H1 (cell line): Measurements from ENCODE around the gene SIX3. TPM values are rescaled to one million over a fixed set of nuclear protein-coding genes. Genes with fewer than 3 reads are reported as not detected.

Experiments
- CTCF ChIA-PET: fragments of 300-600 bp; sonication (Branson Sonifier 250); formaldehyde crosslinking; loops from one replicate; lab custom pipeline; 2021; ENCODE audit not compliant: partially characterized antibody; lab: Charles Lee
- POLR2A ChIA-PET: fragments of 300-600 bp; sonication (Branson Sonifier 250); formaldehyde crosslinking; loops from one replicate; lab custom pipeline; 2021; ENCODE audit warnings: inconsistent platforms; ENCODE audit not compliant: partially characterized antibody; lab: Charles Lee
- DNase-seq, 2 experiments: peaks; one replicate each; pipeline versions ENCODE4 v3.0.0 to v3.0.0-alpha.2; 2010 to 2022; ENCODE audit warnings: low spot score in 2 of 2, low read depth in 1 of 2, mixed read lengths in 1 of 2
- FAIRE-seq: peaks from 2 replicates; lab custom pipeline; 2011; peaks lifted over from hg19 to GRCh38; lab: Jason Lieb, UNC
- H2AFZ ChIP-seq: 2 replicates; pipeline ENCODE4 v1.8.1; 2012; ENCODE audit warnings: low read length, inconsistent platforms
- H2AK5ac ChIP-seq: 2 replicates; pipeline ENCODE4 v1.6.1; 2013; ENCODE audit warnings: low read depth, low read length
- H2BK120ac ChIP-seq: replicated peaks from 2 replicates; pipeline ENCODE3; 2013; ENCODE audit warnings: low read depth, low read length, inconsistent platforms
- H2BK12ac ChIP-seq: 2 replicates; pipeline ENCODE4 v1.6.1; 2013; ENCODE audit warnings: low read depth, low read length
- H2BK15ac ChIP-seq: 2 replicates; pipeline ENCODE4 v1.6.1; 2013; ENCODE audit warnings: low read length
- H2BK20ac ChIP-seq: 2 replicates; pipeline ENCODE4 v1.6.1; 2013; ENCODE audit warnings: low read length
- H2BK5ac ChIP-seq: 2 replicates; pipeline ENCODE4 v1.6.1; 2013; ENCODE audit warnings: low read depth, low read length
- H3K14ac ChIP-seq: 2 replicates; pipeline ENCODE4 v1.6.1; 2013; ENCODE audit warnings: inconsistent platforms; ENCODE audit not compliant: insufficient read length
- H3K18ac ChIP-seq: 2 replicates; pipeline ENCODE4 v1.6.1; 2013; ENCODE audit warnings: low read length; ENCODE audit errors: extremely low read depth
- H3K23ac ChIP-seq: 2 replicates; pipeline ENCODE4 v1.6.1; 2013; ENCODE audit warnings: inconsistent platforms; ENCODE audit not compliant: insufficient read length
- H3K23me2 ChIP-seq: 2 replicates; pipeline ENCODE4 v1.6.1; 2013; ENCODE audit warnings: low read depth, low read length
- H3K27ac ChIP-seq: 2 replicates; pipeline ENCODE4 v1.6.1; 2011; ENCODE audit warnings: low read depth, low read length, inconsistent platforms
- H3K27me3 ChIP-seq, 4 experiments: replicated peaks in 1 of 4; 1 replicate in 1 of 4; 2 replicates in 3 of 4; pipeline versions ENCODE4 v1.6.1 to v1.8.1; 2011 to 2013; ENCODE audit warnings: low read length in 3 of 4, mild to moderate bottlenecking in 3 of 4, inconsistent platforms in 2 of 4, mixed read lengths in 2 of 4, moderate library complexity in 1 of 4; ENCODE audit not compliant: control insufficient read depth in 3 of 4, insufficient read depth in 3 of 4; ENCODE audit errors: extremely low read depth in 1 of 4
- H3K36me3 ChIP-seq, 4 experiments: 2 replicates each; pipeline versions ENCODE4 v1.6.1 to v1.8.1; 2011 to 2013; ENCODE audit warnings: mild to moderate bottlenecking in 4 of 4, low read length in 3 of 4, moderate library complexity in 2 of 4, control low read depth in 1 of 4, inconsistent platforms in 1 of 4; ENCODE audit not compliant: insufficient read depth in 4 of 4, control insufficient read depth in 2 of 4
- H3K4ac ChIP-seq: replicated peaks from 2 replicates; pipeline ENCODE3; 2013; ENCODE audit warnings: low read length, low read depth, mixed read lengths, inconsistent platforms; ENCODE audit not compliant: insufficient read length
- H3K4me1 ChIP-seq, 4 experiments: replicated peaks in 1 of 4; 1 replicate in 1 of 4; 2 replicates in 3 of 4; pipeline versions ENCODE4 v1.6.1 to v1.8.1; 2011 to 2013; ENCODE audit warnings: low read length in 3 of 4, inconsistent platforms in 2 of 4, mixed read lengths in 1 of 4; ENCODE audit not compliant: insufficient read depth in 4 of 4, control insufficient read depth in 3 of 4
- H3K4me2 ChIP-seq, 2 experiments: 2 replicates each; pipeline versions ENCODE4 v1.6.1 to v1.8.1; 2011 to 2013; ENCODE audit warnings: low read depth in 2 of 2, low read length in 2 of 2, control low read depth in 1 of 2, inconsistent platforms in 1 of 2, mild to moderate bottlenecking in 1 of 2; ENCODE audit not compliant: insufficient read depth in 1 of 2
- H3K4me3 ChIP-seq, 4 experiments: fragments of 200-600, 300-600 bp in 1 of 4; sonication (generic), shearing (Covaris generic), sonication (Bioruptor Twin) in 1 of 4; 2 replicates each; pipeline versions ENCODE4 v1.5.1 to v1.8.1; 2011 to 2016; ENCODE audit warnings: low read length in 4 of 4, low read depth in 3 of 4, control low read depth in 2 of 4, inconsistent platforms in 2 of 4, mild to moderate bottlenecking in 2 of 4, mixed read lengths in 1 of 4, moderate library complexity in 1 of 4; ENCODE audit not compliant: insufficient read depth in 2 of 4; ENCODE audit errors: extremely low read depth in 1 of 4
- H3K56ac ChIP-seq: replicated peaks from 2 replicates; pipeline ENCODE3; 2013; ENCODE audit warnings: low read depth, mild to moderate bottlenecking, mixed read lengths, low read length, inconsistent platforms; ENCODE audit not compliant: insufficient read length
- H3K79me1 ChIP-seq: 2 replicates; pipeline ENCODE4 v1.6.1; 2013; ENCODE audit warnings: low read depth, low read length, control low read depth
- H3K79me2 ChIP-seq, 2 experiments: 2 replicates each; pipeline versions ENCODE4 v1.6.1 to v1.8.1; 2012 to 2013; ENCODE audit warnings: low read length in 2 of 2, mild to moderate bottlenecking in 2 of 2, inconsistent platforms in 1 of 2; ENCODE audit not compliant: insufficient read depth in 2 of 2, control insufficient read depth in 1 of 2
- H3K9ac ChIP-seq, 4 experiments: replicated peaks in 1 of 4; 1 replicate in 1 of 4; 2 replicates in 3 of 4; pipeline versions ENCODE4 v1.6.1 to v1.8.1; 2011 to 2013; ENCODE audit warnings: low read depth in 3 of 4, low read length in 3 of 4, control low read depth in 2 of 4, mild to moderate bottlenecking in 2 of 4, moderate library complexity in 2 of 4, inconsistent platforms in 1 of 4; ENCODE audit errors: extremely low read depth in 1 of 4
- H3K9me3 ChIP-seq, 2 experiments: 2 replicates each; pipeline versions ENCODE4 v1.6.1 to v1.8.1; 2012 to 2013; ENCODE audit warnings: mild to moderate bottlenecking in 2 of 2, moderate library complexity in 2 of 2, control low read depth in 1 of 2, inconsistent platforms in 1 of 2, low read depth in 1 of 2, low read length in 1 of 2, mixed read lengths in 1 of 2; ENCODE audit not compliant: insufficient read depth in 2 of 2
- H4K20me1 ChIP-seq, 2 experiments: replicated peaks in 1 of 2; 2 replicates each; pipeline versions ENCODE3 to v1.8.1; 2011 to 2013; ENCODE audit warnings: inconsistent platforms in 2 of 2, low read length in 2 of 2, mild to moderate bottlenecking in 1 of 2; ENCODE audit not compliant: insufficient read depth in 2 of 2, control insufficient read depth in 1 of 2
- H4K5ac ChIP-seq: 2 replicates; pipeline ENCODE4 v1.6.1; 2013; ENCODE audit warnings: low read length, low read depth, mixed read lengths, inconsistent platforms; ENCODE audit not compliant: insufficient read length
- H4K8ac ChIP-seq: 2 replicates; pipeline ENCODE4 v1.8.0; 2013; ENCODE audit warnings: mild to moderate bottlenecking, moderate library complexity, low read length, inconsistent platforms; ENCODE audit not compliant: insufficient read depth; ENCODE audit errors: extremely low read depth
- H4K91ac ChIP-seq: replicated peaks from 2 replicates; pipeline ENCODE3; 2013; ENCODE audit warnings: low read length, mixed read lengths, inconsistent platforms; ENCODE audit not compliant: insufficient read length
- CTBP2 ChIP-seq: IDR thresholded peaks from 2 replicates; pipeline ENCODE4 v1.7.0; 2011; ENCODE audit warnings: borderline replicate concordance, mild to moderate bottlenecking, moderate library complexity, mixed read lengths, low read length; ENCODE audit not compliant: insufficient read depth, insufficient read length
- EP300 ChIP-seq, 2 experiments: IDR thresholded peaks; 1 replicate in 1 of 2; 2 replicates in 1 of 2; pipeline ENCODE4 v1.6.1; 2011 to 2012; ENCODE audit warnings: low read depth in 2 of 2, low read length in 2 of 2, mild to moderate bottlenecking in 2 of 2, borderline replicate concordance in 1 of 2, inconsistent platforms in 1 of 2, moderate library complexity in 1 of 2
- HDAC2 ChIP-seq, 2 experiments: fragments of 300-600 bp in 1 of 2; sonication (generic) in 1 of 2; IDR thresholded peaks; 2 replicates each; pipeline ENCODE4 v1.6.1; 2011 to 2012; ENCODE audit warnings: low read depth in 2 of 2, low read length in 2 of 2, mild to moderate bottlenecking in 2 of 2, moderate library complexity in 2 of 2, borderline replicate concordance in 1 of 2, inconsistent platforms in 1 of 2
- RBBP5 ChIP-seq: IDR thresholded peaks from 2 replicates; pipeline ENCODE4 v1.7.1; 2012; ENCODE audit warnings: low read depth, mild to moderate bottlenecking, inconsistent platforms, low read length, moderate library complexity, borderline replicate concordance
- RNF2 ChIP-seq: fragments of 200-900, 300-1000 bp; sonication (generic); IDR thresholded peaks from 2 replicates; pipeline ENCODE4 v1.7.1; 2016; ENCODE audit warnings: borderline replicate concordance, low read depth, mild to moderate bottlenecking, antibody characterized with exemption, low read length; ENCODE audit not compliant: poor library complexity, severe bottlenecking; ENCODE audit errors: missing control alignments
- SRF ChIP-seq: IDR thresholded peaks from 2 replicates; pipeline ENCODE4 v1.6.1; 2011; ENCODE audit warnings: mild to moderate bottlenecking, low read depth, low read length, moderate library complexity
- TCF12 ChIP-seq: IDR thresholded peaks from 2 replicates; pipeline ENCODE4 v1.6.1; 2011; ENCODE audit warnings: low read depth, mild to moderate bottlenecking, low read length
- WGBS, 2 experiments: shearing (Covaris generic) in 1 of 2; methylation state at CpG; one replicate each; pipeline versions ENCODE4 v1.1.6 to v1.1.7; 2013 to 2015; ENCODE audit warnings: low lambda C conversion rate in 2 of 2, mixed read lengths in 2 of 2, inconsistent platforms in 1 of 2, low coverage in 1 of 2, missing lambda C conversion rate in 1 of 2; ENCODE audit not compliant: insufficient replicate concordance in 2 of 2, insufficient coverage in 1 of 2, insufficient read length in 1 of 2; ENCODE audit errors: extremely low coverage in 1 of 2, missing lambda C conversion rate in 1 of 2; 5-methylcytosine and 5-hydroxymethylcytosine counted together
- polyA plus RNA-seq, 7 experiments: library from polyadenylated mRNA; depleted of rRNA in 3 of 7; stranded (reverse) in 5 of 7; unstranded in 2 of 7; fragments of >200 nt in 5 of 7; fragments of 200-250 nt in 2 of 7; gene quantifications; 1 replicate in 5 of 7; 2 replicates in 1 of 7; 4 replicates in 1 of 7; pipeline versions ENCODE4 v1.2.1 to v1.2.3, GENCODE V29; 2011 to 2013; ENCODE audit warnings: missing spikeins in 2 of 7, mixed read lengths in 2 of 7
- total RNA-seq: library from RNA; stranded (reverse); fragmentation: NEBNext Ultra II Directional; extraction: Animal tissue kit (Norgen Biotek cat#: 25700); gene quantifications from 2 replicates; pipeline ENCODE4 v1.2.1, GENCODE V29; 2021
- TF ChIP-seq, protein P1 (sequence below): IDR thresholded peaks from 2 replicates; pipeline ENCODE4 v1.6.1; 2012; ENCODE audit warnings: inconsistent platforms

SIX3 gene
- total and polyA plus RNA-seq, 2 of the 8 experiments (the other 6 are each of a cell fraction or from before 2014, with no cell fraction given): 0.02 to 0.19 TPM

DNA sequence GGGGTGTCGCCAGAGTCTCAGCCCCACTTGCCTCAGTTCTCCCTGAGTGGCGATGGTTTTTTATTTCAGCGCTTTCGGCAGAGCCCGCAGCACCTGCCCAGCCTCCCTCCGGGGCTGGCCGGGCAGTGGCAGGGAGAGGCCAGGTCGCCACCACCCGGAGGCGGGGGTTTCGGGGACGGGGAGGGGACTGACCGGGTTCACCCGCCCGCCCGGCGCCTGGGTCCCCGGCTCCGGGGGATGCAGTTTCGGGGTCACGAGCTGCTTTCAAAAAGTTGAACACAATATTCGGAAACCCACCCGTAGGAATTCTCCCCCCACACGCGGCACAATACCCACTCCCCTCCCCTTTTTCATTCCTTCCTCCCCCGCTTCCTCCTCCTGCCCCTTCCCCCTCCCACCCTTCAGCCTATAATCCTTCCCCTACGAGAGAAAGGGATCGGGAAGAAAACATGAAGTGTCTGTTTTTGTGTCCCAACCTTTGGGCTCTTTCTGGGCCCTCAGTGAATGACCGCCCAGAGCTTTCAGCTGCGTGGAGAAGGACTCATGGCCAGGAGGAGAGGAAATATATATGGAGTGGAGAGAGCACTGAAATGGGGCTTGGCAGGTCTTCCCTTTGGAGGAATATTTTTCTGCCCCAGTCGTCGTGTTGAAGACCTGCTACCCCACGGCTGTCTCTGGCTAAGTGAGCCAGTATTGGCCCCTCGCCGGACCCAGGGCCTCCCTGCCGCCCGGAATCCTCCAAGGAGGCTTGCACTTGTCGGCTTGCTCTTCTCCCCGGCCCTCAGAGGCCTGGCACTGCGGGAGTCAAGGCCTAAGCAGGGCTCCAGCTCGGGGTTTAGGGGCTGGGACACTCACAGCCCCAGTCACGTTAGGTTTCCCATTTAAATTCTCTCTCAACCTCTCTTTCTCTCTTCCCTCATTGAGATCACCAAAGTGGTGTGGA lies 2.1 kb upstream of the SIX3 start:
- H2BK12ac ChIP-seq: peak overlapping the region; percentile 10; the same call in 1 of the 2 replicates
- H3K18ac ChIP-seq: no peak overlapping the region; the same call in 1 of the 2 replicates
- peak overlapping the region; percentile 50 for H2BK120ac ChIP-seq
- peaks cover 21% of the 10 kb centered on the region; the same call in 1 of the 2 replicates for H3K23me2 ChIP-seq
- peaks cover 5 to 16% of the 10 kb centered on the region in 2 experiments for H4K20me1 ChIP-seq
- H2AK5ac ChIP-seq: no peak overlapping the region
- WGBS, 2 experiments: 3% methylated on average over 25 of the region's 42 CpGs; no CpG with 5 or more reads in 1 of the 2 experiments
- H2AFZ ChIP-seq: no peak overlapping the region
- no peak overlapping the region for H3K4ac ChIP-seq
- peak overlapping the region; percentile 41 to 63 (median 51) for H3K4me3 ChIP-seq
- no peak overlapping the region; a peak in 2 of 7 replicates for H3K9ac ChIP-seq
- peak overlapping the region; percentile 78 to 91 for H3K4me2 ChIP-seq
- no peaks in the 10 kb centered on the region for H3K79me1 ChIP-seq
- no peaks in the 10 kb centered on the region for H3K79me2 ChIP-seq
- peak in 1 of 2 experiments; percentile 80 for DNase-seq
- no peak overlapping the region for H2BK15ac ChIP-seq
- no peak overlapping the region for H4K91ac ChIP-seq
- peaks cover 0 to 74% (median 51%) of the 10 kb centered on the region in 4 experiments; a peak in 6 of 7 replicates for H3K4me1 ChIP-seq
- peak overlapping the region; percentile 28 for H4K8ac ChIP-seq
- CTCF ChIA-PET: interaction anchor here (0.6 to 2.8 kb wide), 9 partner anchors 11 to 743 kb away, joined by 3 to 22 read pairs (median 3); no protein-coding TSS in a partner anchor
- H3K56ac ChIP-seq: no peak overlapping the region
- FAIRE-seq: no peak
- H2BK5ac ChIP-seq: 0 out of 2 replicates have a peak overlapping the region, but pooled peaks have one; percentile 28
- H3K14ac ChIP-seq: no peak overlapping the region
- peaks cover 0 to 6% (median 0%) of the 10 kb centered on the region in 4 experiments; a peak in 2 of 8 replicates for H3K36me3 ChIP-seq
- H4K5ac ChIP-seq: no peak overlapping the region
- peaks cover 79 to 99% (median 96%) of the 10 kb centered on the region in 4 experiments; a peak in 6 of 7 replicates for H3K27me3 ChIP-seq
- H3K27ac ChIP-seq: no peak overlapping the region
- no peak overlapping the region for H2BK20ac ChIP-seq
- POLR2A ChIA-PET: interaction anchor here (0.9 to 5.7 kb wide), 6 partner anchors 9 to 171 kb away, joined by 3 to 27 read pairs (median 6); no protein-coding TSS in a partner anchor
- H3K23ac ChIP-seq: no peak overlapping the region
- no peaks in the 10 kb centered on the region for H3K9me3 ChIP-seq
- TF ChIP-seq RNF2 (peak; percentile 33), HDAC2 (IDR thresholded peaks at IDR 0.05; ENCODE audit: borderline replicate concordance in 1 of 2, low read depth in 2 of 2, low read length in 2 of 2) (no peak), CTBP2 (peak; percentile 59), SRF (no peak), RBBP5 (peak; percentile 11), TCF12 (no peak), EP300 (IDR thresholded peaks at IDR 0.05; ENCODE audit: borderline replicate concordance in 1 of 2, low read depth in 2 of 2, low read length in 2 of 2) (no peak)
- TF ChIP-seq, protein P1, sequence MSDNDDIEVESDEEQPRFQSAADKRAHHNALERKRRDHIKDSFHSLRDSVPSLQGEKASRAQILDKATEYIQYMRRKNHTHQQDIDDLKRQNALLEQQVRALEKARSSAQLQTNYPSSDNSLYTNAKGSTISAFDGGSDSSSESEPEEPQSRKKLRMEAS: peak; percentile 23; the same call in 1 of the 2 replicates
